Keratinocyte (primary cell): ENCODE measurements around the gene TSR3.

Experiments used
- EZH2 ChIP-seq: IDR thresholded peaks from one replicate; pipeline ENCODE4 v1.6.1; 2012; ENCODE audit warnings: inconsistent platforms, mild to moderate bottlenecking, low read length, moderate library complexity
- TF ChIP-seq, protein P1 (sequence below), 3 experiments: IDR thresholded peaks in 1 of 3; conservative IDR thresholded peaks in 1 of 3; optimal IDR thresholded peaks in 1 of 3; 2 replicates in 2 of 3; 3 replicates in 1 of 3; pipeline versions ENCODE3 to v1.5.1; 2011; ENCODE audit warnings: low read length in 3 of 3, mild to moderate bottlenecking in 3 of 3, moderate library complexity in 2 of 3, control low read depth in 1 of 3, inconsistent platforms in 1 of 3; ENCODE audit not compliant: insufficient read depth in 2 of 3; ENCODE audit errors: extremely low read depth in 1 of 3

DNA sequence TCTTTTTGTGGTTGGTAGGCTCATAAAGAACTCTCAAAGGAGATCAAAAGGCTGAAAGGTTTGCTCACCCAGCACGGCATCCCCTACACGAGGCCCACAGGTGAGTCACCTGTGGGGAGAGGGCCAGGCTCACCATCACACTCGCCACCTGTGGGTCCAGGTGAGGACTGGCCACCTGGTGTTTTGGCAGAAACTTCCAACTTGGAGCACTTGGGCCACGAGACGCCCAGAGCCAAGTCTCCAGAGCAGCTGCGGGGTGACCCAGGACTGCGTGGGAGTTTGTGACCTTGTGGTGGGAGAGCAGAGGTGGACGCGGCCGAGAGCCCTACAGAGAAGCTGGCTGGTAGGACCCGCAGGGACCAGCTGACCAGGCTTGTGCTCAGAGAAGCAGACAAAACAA lies 11.1 kb upstream of the TSR3 start:
- TF ChIP-seq, protein P1, sequence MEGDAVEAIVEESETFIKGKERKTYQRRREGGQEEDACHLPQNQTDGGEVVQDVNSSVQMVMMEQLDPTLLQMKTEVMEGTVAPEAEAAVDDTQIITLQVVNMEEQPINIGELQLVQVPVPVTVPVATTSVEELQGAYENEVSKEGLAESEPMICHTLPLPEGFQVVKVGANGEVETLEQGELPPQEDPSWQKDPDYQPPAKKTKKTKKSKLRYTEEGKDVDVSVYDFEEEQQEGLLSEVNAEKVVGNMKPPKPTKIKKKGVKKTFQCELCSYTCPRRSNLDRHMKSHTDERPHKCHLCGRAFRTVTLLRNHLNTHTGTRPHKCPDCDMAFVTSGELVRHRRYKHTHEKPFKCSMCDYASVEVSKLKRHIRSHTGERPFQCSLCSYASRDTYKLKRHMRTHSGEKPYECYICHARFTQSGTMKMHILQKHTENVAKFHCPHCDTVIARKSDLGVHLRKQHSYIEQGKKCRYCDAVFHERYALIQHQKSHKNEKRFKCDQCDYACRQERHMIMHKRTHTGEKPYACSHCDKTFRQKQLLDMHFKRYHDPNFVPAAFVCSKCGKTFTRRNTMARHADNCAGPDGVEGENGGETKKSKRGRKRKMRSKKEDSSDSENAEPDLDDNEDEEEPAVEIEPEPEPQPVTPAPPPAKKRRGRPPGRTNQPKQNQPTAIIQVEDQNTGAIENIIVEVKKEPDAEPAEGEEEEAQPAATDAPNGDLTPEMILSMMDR (optimal IDR thresholded peaks at IDR 0.05 in 1 of 3, IDR thresholded peaks at IDR 0.05 in 1 of 3, conservative IDR thresholded peaks at IDR 0.05 in 1 of 3; ENCODE audit: extremely low read depth in 1 of 3, insufficient read depth in 2 of 3, low read length in 3 of 3), result no peak
- no peak for TF ChIP-seq EZH2
